WTC11 (cell line): Measurements from ENCODE around the gene VTI1A. TPM values are rescaled to one million over a fixed set of nuclear protein-coding genes. Genes with fewer than 3 reads are reported as not detected.

Experiments
- ATAC-seq: fragments of 200-7000 bp; cut with Tn5 transposase; 2 replicates; pipeline ENCODE4 v1.10.0; 2021; ENCODE audit warnings: mild to moderate bottlenecking, moderate library complexity
- CTCF ChIA-PET: fragments of 300-600 bp; sonication (Branson Sonifier 250); formaldehyde crosslinking; loops from one replicate; lab custom pipeline; 2021; ENCODE audit warnings: antibody characterized with exemption; lab: Charles Lee
- POLR2A ChIA-PET: fragments of 350-600 bp; sonication (Branson Sonifier 250); formaldehyde crosslinking; loops from one replicate; lab custom pipeline; 2021; ENCODE audit warnings: antibody characterized with exemption; lab: Charles Lee
- DNase-seq: peaks from one replicate; pipeline ENCODE4 v3.0.0; 2021; ENCODE audit warnings: low spot score
- H3K27ac Mint-ChIP-seq: 2 replicates; pipeline ENCODE4 v1.8.0; 2021; ENCODE audit warnings: mixed read lengths
- H3K27me3 Mint-ChIP-seq: 2 replicates; pipeline ENCODE4 v1.8.0; 2021; ENCODE audit warnings: low read depth, mild to moderate bottlenecking, moderate library complexity, mixed read lengths
- H3K36me3 Mint-ChIP-seq: 2 replicates; pipeline ENCODE4 v1.8.0; 2021; ENCODE audit warnings: mixed read lengths
- H3K4me1 Mint-ChIP-seq: 2 replicates; pipeline ENCODE4 v1.8.0; 2022; ENCODE audit warnings: mixed read lengths
- H3K4me3 Mint-ChIP-seq: 2 replicates; pipeline ENCODE4 v1.8.0; 2021; ENCODE audit warnings: mild to moderate bottlenecking, moderate library complexity, mixed read lengths
- H3K9me3 Mint-ChIP-seq: 2 replicates; pipeline ENCODE4 v1.8.0; 2021; ENCODE audit warnings: mixed read lengths
- AFF4 ChIP-seq: sonication (generic); formaldehyde crosslinking; IDR thresholded peaks from 2 replicates; pipeline ENCODE4 v1.8.1; 2023; ENCODE audit warnings: mild to moderate bottlenecking, missing genetic modification reagents, borderline replicate concordance
- CDX4 ChIP-seq: fragments of 250-450 bp; sonication (Bioruptor Pico); IDR thresholded peaks from 2 replicates; pipeline ENCODE4 v1.9.0; 2021; ENCODE audit warnings: moderate library complexity, mild to moderate bottlenecking, inconsistent platforms, borderline replicate concordance
- ETV6 ChIP-seq: sonication (generic); formaldehyde crosslinking; IDR thresholded peaks from 2 replicates; pipeline ENCODE4 v1.8.1; 2022; ENCODE audit warnings: mild to moderate bottlenecking, missing genetic modification reagents
- FOXP4 ChIP-seq: sonication (generic); formaldehyde crosslinking; IDR thresholded peaks from 2 replicates; pipeline ENCODE4 v1.8.0; 2022; ENCODE audit warnings: mild to moderate bottlenecking, missing genetic modification reagents
- GTF2I ChIP-seq: fragments of 250-450 bp; sonication (Bioruptor Pico); conservative IDR thresholded peaks from 2 replicates; pipeline ENCODE4 v1.4.0; 2021; ENCODE audit warnings: mild to moderate bottlenecking
- JAZF1 ChIP-seq: fragments of 250-450 bp; sonication (Bioruptor Pico); IDR thresholded peaks from 2 replicates; pipeline ENCODE4 v1.9.0; 2021; ENCODE audit warnings: moderate library complexity, mild to moderate bottlenecking, inconsistent platforms
- JUN ChIP-seq: sonication (generic); formaldehyde crosslinking; IDR thresholded peaks from 2 replicates; pipeline ENCODE4 v1.8.0; 2023; ENCODE audit warnings: mild to moderate bottlenecking, missing genetic modification reagents
- MXD4 ChIP-seq: fragments of 250-450 bp; sonication (Bioruptor Pico); IDR thresholded peaks from 2 replicates; pipeline ENCODE4 v1.8.0; 2021; ENCODE audit warnings: mild to moderate bottlenecking, moderate library complexity, borderline replicate concordance
- NFATC4 ChIP-seq: fragments of 250-450 bp; sonication (Bioruptor Pico); IDR thresholded peaks from 2 replicates; pipeline ENCODE4 v1.9.0; 2021; ENCODE audit warnings: mild to moderate bottlenecking
- NFYB ChIP-seq: sonication (generic); formaldehyde crosslinking; conservative IDR thresholded peaks from 2 replicates; pipeline ENCODE4 v1.8.0; 2022; ENCODE audit warnings: low read depth, missing genetic modification reagents
- NR3C1 ChIP-seq: sonication (generic); formaldehyde crosslinking; conservative IDR thresholded peaks from 2 replicates; pipeline ENCODE4 v1.8.1; 2023; ENCODE audit warnings: low read depth, mild to moderate bottlenecking, missing genetic modification reagents
- OVOL2 ChIP-seq: fragments of 250-450 bp; sonication (Bioruptor Pico); IDR thresholded peaks from 2 replicates; pipeline ENCODE4 v1.9.0; 2021; ENCODE audit warnings: mild to moderate bottlenecking, borderline replicate concordance
- PRDM15 ChIP-seq: sonication (generic); formaldehyde crosslinking; IDR thresholded peaks from 2 replicates; pipeline ENCODE4 v1.8.0; 2022; ENCODE audit warnings: missing genetic modification reagents
- PRRX2 ChIP-seq: fragments of 250-450 bp; sonication (Bioruptor Pico); IDR thresholded peaks from 2 replicates; pipeline ENCODE4 v1.8.0; 2021; ENCODE audit warnings: mild to moderate bottlenecking
- RELA ChIP-seq: sonication (generic); formaldehyde crosslinking; IDR thresholded peaks from 2 replicates; pipeline ENCODE4 v1.8.1; 2022; ENCODE audit warnings: missing genetic modification reagents, mild to moderate bottlenecking, borderline replicate concordance
- SMAD3 ChIP-seq: sonication (generic); formaldehyde crosslinking; IDR thresholded peaks from 2 replicates; pipeline ENCODE4 v1.8.0; 2022; ENCODE audit warnings: missing genetic modification reagents, mild to moderate bottlenecking, borderline replicate concordance
- SOX15 ChIP-seq: fragments of 250-450 bp; sonication (Bioruptor Pico); IDR thresholded peaks from 2 replicates; pipeline ENCODE4 v1.9.0; 2021; ENCODE audit warnings: mild to moderate bottlenecking
- SP1 ChIP-seq: sonication (generic); formaldehyde crosslinking; conservative IDR thresholded peaks from 2 replicates; pipeline ENCODE4 v1.8.1; 2022; ENCODE audit warnings: missing genetic modification reagents
- ZBTB21 ChIP-seq: sonication (generic); formaldehyde crosslinking; IDR thresholded peaks from 2 replicates; pipeline ENCODE4 v1.8.1; 2023; ENCODE audit warnings: mild to moderate bottlenecking, missing genetic modification reagents, borderline replicate concordance
- total RNA-seq: library from RNA; stranded (reverse); gene quantifications from 3 replicates; pipeline ENCODE4 v1.2.3, GENCODE V29; 2021
- TF ChIP-seq, protein P1 (sequence below): fragments of 200-600 bp; IDR thresholded peaks from 2 replicates; pipeline ENCODE4 v1.8.0; 2022; ENCODE audit warnings: antibody characterized with exemption
- TF ChIP-seq, protein P2 (sequence below): sonication (generic); formaldehyde crosslinking; IDR thresholded peaks from 2 replicates; pipeline ENCODE4 v1.8.1; 2023; ENCODE audit warnings: mild to moderate bottlenecking, missing genetic modification reagents, moderate library complexity
- TF ChIP-seq, protein P3 (sequence below): sonication (generic); formaldehyde crosslinking; IDR thresholded peaks from 2 replicates; pipeline ENCODE4 v1.8.1; 2022; ENCODE audit warnings: mild to moderate bottlenecking, missing genetic modification reagents, moderate library complexity, borderline replicate concordance

VTI1A gene
- total RNA-seq, 1 experiment from 2014 or later: 20.1 TPM

GRCh38 chr10:112447620-112447928 is 559 bp downstream of the VTI1A start:
- TF ChIP-seq ZBTB21 (CRISPR knock-in tag) (no peak), AFF4 (CRISPR knock-in tag) (no peak), OVOL2 (CRISPR knock-in tag) (no peak), RELA (CRISPR knock-in tag) (no peak), SMAD3 (CRISPR knock-in tag) (no peak), NFYB (CRISPR knock-in tag) (no peak), JAZF1 (no peak)
- TF ChIP-seq, protein P1, sequence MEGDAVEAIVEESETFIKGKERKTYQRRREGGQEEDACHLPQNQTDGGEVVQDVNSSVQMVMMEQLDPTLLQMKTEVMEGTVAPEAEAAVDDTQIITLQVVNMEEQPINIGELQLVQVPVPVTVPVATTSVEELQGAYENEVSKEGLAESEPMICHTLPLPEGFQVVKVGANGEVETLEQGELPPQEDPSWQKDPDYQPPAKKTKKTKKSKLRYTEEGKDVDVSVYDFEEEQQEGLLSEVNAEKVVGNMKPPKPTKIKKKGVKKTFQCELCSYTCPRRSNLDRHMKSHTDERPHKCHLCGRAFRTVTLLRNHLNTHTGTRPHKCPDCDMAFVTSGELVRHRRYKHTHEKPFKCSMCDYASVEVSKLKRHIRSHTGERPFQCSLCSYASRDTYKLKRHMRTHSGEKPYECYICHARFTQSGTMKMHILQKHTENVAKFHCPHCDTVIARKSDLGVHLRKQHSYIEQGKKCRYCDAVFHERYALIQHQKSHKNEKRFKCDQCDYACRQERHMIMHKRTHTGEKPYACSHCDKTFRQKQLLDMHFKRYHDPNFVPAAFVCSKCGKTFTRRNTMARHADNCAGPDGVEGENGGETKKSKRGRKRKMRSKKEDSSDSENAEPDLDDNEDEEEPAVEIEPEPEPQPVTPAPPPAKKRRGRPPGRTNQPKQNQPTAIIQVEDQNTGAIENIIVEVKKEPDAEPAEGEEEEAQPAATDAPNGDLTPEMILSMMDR: no peak
- Mint-ChIP-seq H3K36me3 (peaks cover 20% of the 10 kb centered on the region; the same call in 1 of the 2 replicates), H3K27ac (peak overlapping the region; percentile 95), H3K27me3 (no peaks in the 10 kb centered on the region; the same call in 1 of the 2 replicates), H3K9me3 (no peaks in the 10 kb centered on the region), H3K4me3 (peak overlapping the region; percentile 93), H3K4me1 (peaks cover 16% of the 10 kb centered on the region)
- POLR2A ChIA-PET: no interaction called here
- DNase-seq (no peak), ATAC-seq (no peak)
- CTCF ChIA-PET: interaction anchor here (1.7 kb wide), 1 partner anchor 24 kb away, joined by 7 read pairs; no protein-coding TSS in a partner anchor

DNA sequence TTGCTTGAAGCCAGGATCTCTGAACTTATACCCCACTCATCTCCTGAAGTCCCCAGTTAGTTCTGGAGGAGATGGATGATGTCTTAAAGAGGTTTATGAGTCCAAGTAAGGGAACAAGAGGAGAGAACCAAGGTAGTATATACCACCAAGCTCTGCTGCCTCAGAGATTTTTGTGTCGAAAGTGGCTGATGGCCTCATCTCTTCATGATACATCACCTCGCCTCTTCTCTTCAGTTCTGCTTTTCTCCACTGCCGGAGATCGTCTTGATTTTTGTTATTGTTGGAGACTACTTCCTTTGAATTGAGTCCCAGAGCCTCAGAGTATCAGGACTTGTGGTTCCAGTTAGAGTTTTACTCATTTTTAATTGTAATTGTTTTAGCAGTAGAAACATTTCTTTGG is 1.9 kb downstream of the VTI1A start:
- ATAC-seq (no peak), DNase-seq (no peak)
- H3K27ac Mint-ChIP-seq: no peak overlapping the region
- ChIA-PET POLR2A (no interaction called here), CTCF (no interaction called here)
- H3K4me1 Mint-ChIP-seq: peaks cover 16% of the 10 kb centered on the region
- no peaks in the 10 kb centered on the region; the same call in 1 of the 2 replicates for H3K27me3 Mint-ChIP-seq
- H3K4me3 Mint-ChIP-seq: peak overlapping the region; percentile 93
- peaks cover 29% of the 10 kb centered on the region for H3K36me3 Mint-ChIP-seq
- peaks cover 11% of the 10 kb centered on the region for H3K9me3 Mint-ChIP-seq
- no peak for TF ChIP-seq PRRX2 (CRISPR knock-in tag)
- no peak for TF ChIP-seq NR3C1 (CRISPR knock-in tag)
- no peak for TF ChIP-seq ETV6
- no peak for TF ChIP-seq ZBTB21 (CRISPR knock-in tag)
- TF ChIP-seq JUN (CRISPR knock-in tag): no peak
- TF ChIP-seq GTF2I (CRISPR knock-in tag): no peak
- no peak for TF ChIP-seq SOX15 (CRISPR knock-in tag)
- no peak for TF ChIP-seq SP1 (CRISPR knock-in tag)
- no peak for TF ChIP-seq JAZF1
- TF ChIP-seq PRDM15: no peak
- TF ChIP-seq, protein P2, sequence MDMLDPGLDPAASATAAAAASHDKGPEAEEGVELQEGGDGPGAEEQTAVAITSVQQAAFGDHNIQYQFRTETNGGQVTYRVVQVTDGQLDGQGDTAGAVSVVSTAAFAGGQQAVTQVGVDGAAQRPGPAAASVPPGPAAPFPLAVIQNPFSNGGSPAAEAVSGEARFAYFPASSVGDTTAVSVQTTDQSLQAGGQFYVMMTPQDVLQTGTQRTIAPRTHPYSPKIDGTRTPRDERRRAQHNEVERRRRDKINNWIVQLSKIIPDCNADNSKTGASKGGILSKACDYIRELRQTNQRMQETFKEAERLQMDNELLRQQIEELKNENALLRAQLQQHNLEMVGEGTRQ (CRISPR knock-in tag): no peak
- TF ChIP-seq FOXP4 (CRISPR knock-in tag): no peak
- no peak for TF ChIP-seq NFATC4 (CRISPR knock-in tag)
- TF ChIP-seq, protein P3, sequence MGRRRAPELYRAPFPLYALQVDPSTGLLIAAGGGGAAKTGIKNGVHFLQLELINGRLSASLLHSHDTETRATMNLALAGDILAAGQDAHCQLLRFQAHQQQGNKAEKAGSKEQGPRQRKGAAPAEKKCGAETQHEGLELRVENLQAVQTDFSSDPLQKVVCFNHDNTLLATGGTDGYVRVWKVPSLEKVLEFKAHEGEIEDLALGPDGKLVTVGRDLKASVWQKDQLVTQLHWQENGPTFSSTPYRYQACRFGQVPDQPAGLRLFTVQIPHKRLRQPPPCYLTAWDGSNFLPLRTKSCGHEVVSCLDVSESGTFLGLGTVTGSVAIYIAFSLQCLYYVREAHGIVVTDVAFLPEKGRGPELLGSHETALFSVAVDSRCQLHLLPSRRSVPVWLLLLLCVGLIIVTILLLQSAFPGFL (CRISPR knock-in tag): no peak
- TF ChIP-seq CDX4 (CRISPR knock-in tag): no peak
- TF ChIP-seq MXD4 (CRISPR knock-in tag): no peak
